ENCODE data around the gene EPN2.

DNA sequence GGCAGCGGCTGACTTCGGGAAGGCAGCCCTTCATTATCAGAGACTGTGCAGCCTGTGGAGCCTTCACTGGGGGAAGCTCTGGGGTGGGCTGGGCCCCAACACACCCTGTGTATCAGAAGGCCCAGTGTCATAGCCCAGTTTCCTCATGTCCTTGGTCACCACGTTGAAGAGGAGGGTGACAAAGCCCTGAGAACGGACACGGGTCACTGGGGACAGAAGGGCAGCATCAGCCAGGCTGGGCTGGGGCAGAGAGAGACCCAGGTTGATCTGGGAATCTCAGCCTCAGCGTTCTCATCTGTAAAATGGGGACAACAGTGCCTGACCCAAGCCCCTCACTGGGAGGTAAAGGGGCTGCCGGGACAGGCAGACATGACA is 106.1 kb downstream of the EPN2 start:
- TF ChIP-seq CTCF (IDR thresholded peaks at IDR 0.05) (no peak), POLR2A (IDR thresholded peaks at IDR 0.05) (no peak)
